Cardiac fibroblast (primary cell): Measurements from ENCODE around the gene INTS11.

ENCODE experiments used
- DNase-seq, 2 donors: peaks; one replicate each; pipeline versions ENCODE4 v3.0.0 to v3.0.0-alpha.2; 2010; ENCODE audit warnings: low read depth in 2 of 2
- H3K4me3 ChIP-seq, 2 donors: replicated peaks in 1 of 2; 1 replicate in 1 of 2; 2 replicates in 1 of 2; pipeline ENCODE4 v1.5.1; 2011; ENCODE audit warnings: low read depth in 2 of 2, low read length in 2 of 2, mild to moderate bottlenecking in 2 of 2, moderate library complexity in 1 of 2
- TF ChIP-seq, protein P1 (sequence below): IDR thresholded peaks from one replicate; pipeline ENCODE4 v1.5.1; 2011; ENCODE audit warnings: low read depth, mild to moderate bottlenecking, low read length, inconsistent platforms

INTS11 gene

DNA sequence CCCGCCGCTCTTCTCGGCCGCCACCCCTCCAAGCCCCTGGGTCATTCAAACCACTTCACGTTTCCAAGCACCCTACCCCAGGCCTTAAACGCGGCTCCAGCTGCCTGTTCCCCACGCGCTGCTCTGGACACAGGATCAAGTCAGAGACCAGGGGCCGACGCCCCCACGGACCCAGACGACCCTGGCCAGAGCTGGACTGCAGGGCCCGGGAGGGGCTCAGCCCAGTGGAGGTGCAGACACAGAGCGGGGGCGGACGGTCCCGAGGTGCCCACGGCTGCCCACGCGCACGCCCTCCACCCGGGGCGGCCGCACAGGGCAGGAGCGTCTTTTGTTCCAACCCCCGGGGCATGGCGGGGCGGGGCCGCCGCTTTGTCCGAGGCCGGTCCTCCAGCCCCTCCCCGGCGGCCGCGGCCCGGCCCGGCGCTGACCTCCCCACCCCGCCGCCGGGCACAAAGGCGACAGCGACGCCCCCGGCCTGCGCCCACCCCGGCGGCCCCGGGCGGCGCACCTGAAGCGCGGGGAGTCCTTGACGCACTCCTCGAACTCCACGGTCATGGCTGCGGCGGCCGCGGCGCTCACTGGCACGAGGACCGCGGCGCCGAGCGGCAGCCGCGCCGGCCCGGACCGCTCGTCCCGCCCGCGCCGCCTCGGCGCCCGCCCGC lies 17.1 kb downstream of the INTS11 start:
- peak in 1 of 2 donors; percentile 32 for DNase-seq
- H3K4me3 ChIP-seq: peak overlapping the region; percentile 61 to 79
- TF ChIP-seq, protein P1, sequence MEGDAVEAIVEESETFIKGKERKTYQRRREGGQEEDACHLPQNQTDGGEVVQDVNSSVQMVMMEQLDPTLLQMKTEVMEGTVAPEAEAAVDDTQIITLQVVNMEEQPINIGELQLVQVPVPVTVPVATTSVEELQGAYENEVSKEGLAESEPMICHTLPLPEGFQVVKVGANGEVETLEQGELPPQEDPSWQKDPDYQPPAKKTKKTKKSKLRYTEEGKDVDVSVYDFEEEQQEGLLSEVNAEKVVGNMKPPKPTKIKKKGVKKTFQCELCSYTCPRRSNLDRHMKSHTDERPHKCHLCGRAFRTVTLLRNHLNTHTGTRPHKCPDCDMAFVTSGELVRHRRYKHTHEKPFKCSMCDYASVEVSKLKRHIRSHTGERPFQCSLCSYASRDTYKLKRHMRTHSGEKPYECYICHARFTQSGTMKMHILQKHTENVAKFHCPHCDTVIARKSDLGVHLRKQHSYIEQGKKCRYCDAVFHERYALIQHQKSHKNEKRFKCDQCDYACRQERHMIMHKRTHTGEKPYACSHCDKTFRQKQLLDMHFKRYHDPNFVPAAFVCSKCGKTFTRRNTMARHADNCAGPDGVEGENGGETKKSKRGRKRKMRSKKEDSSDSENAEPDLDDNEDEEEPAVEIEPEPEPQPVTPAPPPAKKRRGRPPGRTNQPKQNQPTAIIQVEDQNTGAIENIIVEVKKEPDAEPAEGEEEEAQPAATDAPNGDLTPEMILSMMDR: no peak

DNA sequence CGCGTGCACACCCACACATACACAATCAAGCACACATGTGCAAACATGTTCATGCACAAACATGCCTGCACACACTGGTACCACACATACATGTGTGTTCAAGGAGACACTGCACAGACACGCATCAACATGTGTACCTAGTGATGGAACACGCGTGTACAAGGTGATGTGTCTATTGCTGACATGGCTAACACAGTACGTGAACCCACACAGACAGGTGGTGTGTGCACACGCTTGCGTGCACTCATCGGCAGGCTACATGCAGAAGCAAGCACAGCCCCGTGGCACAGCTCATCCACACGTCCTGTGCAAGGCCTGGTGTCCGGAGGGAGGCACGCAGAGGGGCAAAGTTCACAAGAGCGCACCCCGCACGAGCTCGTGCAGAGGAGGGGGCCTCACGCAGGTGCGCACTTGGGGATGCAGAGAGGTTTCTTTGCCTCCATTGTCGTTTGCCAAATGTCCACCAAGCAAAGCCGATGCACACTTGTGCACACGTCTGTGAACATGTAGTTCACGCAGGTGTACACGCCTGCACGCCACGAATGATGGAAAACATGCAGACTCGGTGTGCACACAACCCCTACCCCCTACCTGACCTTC lies 17.7 kb downstream of the INTS11 start:
- TF ChIP-seq, protein P1: no peak
- peak in 1 of 2 donors; percentile 30 for DNase-seq

DNA sequence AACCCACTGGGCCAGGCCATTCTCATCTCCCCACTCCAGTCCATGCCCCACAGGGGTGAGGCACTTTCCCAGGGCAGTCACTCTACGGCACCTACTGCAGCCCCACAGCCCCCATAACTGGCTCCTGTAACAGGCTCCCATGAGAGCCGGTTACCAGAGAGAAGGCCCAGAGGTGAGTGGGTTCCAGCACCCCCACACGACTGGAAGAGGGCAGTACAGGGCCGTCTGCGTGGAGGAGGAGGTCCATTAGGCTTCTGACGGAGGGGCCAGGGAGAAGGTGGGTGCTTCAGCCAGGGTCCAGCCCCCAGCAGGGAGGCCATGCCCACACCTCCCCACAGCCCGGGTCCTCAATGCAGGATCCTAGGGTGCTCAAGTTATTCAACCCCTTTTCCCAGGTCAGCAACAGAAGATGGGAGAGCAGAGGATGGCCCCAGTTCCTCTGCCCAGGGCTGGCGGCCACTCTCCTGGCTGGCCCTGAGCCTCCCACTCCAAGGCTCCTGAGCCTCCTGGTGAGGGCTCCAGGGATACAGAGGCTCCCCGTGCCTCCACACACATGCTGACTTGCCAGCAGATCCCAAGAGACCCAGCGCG lies 18.3 kb downstream of the INTS11 start:
- peak overlapping the region; percentile 61 to 79 for H3K4me3 ChIP-seq
- TF ChIP-seq, protein P1: peak; percentile 25

More for the DNA sequence above, 17.7 kb downstream of the INTS11 start:
- peak overlapping the region; percentile 61 to 79 for H3K4me3 ChIP-seq

GRCh38 chr1:1305300-1306069 lies 19.0 kb downstream of the INTS11 start:
- peak overlapping the region; percentile 61 to 79 for H3K4me3 ChIP-seq
- TF ChIP-seq, protein P1: no peak
- peak; percentile 73 to 79 for DNase-seq

More for the DNA sequence above, 18.3 kb downstream of the INTS11 start:
- peak in 1 of 2 donors; percentile 25 for DNase-seq

- DNase-seq: peak; percentile 73 to 79
- TF ChIP-seq, protein P1: no peak
- H3K4me3 ChIP-seq: peak overlapping the region; percentile 17 to 79
These were observed 19.8 kb downstream of the INTS11 start for GRCh38 chr1:1304331-1305299.
